GM21576 (cell line): ENCODE measurements around the gene ENAH.
A peak's percentile ranks its signal among the peaks of the same experiment; 100 is the strongest.

ENCODE experiments used
- ATAC-seq: cut with Tn5 transposase; IDR thresholded peaks from one replicate; pipeline ENCODE4 v1.9.1; 2021; ENCODE audit warnings: mild to moderate bottlenecking, moderate library complexity; ENCODE audit not compliant: unreplicated experiment

Gene ENAH

GRCh38 chr1:225508538-225509375 is 144.2 kb downstream of the ENAH start:
- ATAC-seq = no peak

GRCh38 chr1:225506727-225507126 is 146.2 kb downstream of the ENAH start:
- no peak for ATAC-seq

- no peak for ATAC-seq
Measured at GRCh38 chr1:225504776-225505175, 148.1 kb downstream of the ENAH start.

- ATAC-seq = no peak
Measured at GRCh38 chr1:225500624-225501192, 152.2 kb downstream of the ENAH start.

GRCh38 chr1:225498549-225499136 is 154.3 kb downstream of the ENAH start:
- ATAC-seq = no peak

GRCh38 chr1:225494789-225495359 is 158.0 kb downstream of the ENAH start:
- ATAC-seq = no peak

- no peak for ATAC-seq
Measured at GRCh38 chr1:225493591-225494246, 159.2 kb downstream of the ENAH start.

- no peak for ATAC-seq
Measured at GRCh38 chr1:225488676-225489075, 164.2 kb downstream of the ENAH start.

- no peak for ATAC-seq
Measured at GRCh38 chr1:225486856-225487255, 166.1 kb downstream of the ENAH start.

- no peak for ATAC-seq
Measured at GRCh38 chr1:225485991-225486530, 166.9 kb downstream of the ENAH start.

- no peak for ATAC-seq
Measured at GRCh38 chr1:225485226-225485625, 167.7 kb downstream of the ENAH start.

- no peak for ATAC-seq
Measured at GRCh38 chr1:225484657-225485214, 168.2 kb downstream of the ENAH start.

- ATAC-seq = no peak
Measured at GRCh38 chr1:225483818-225484656, 168.9 kb downstream of the ENAH start.

- no peak for ATAC-seq
Measured at GRCh38 chr1:225482421-225482950, 170.4 kb downstream of the ENAH start.

- no peak for ATAC-seq
Measured at GRCh38 chr1:225481738-225482137, 171.2 kb downstream of the ENAH start.

GRCh38 chr1:225480825-225481434 is 172.0 kb downstream of the ENAH start:
- peak; percentile 84 for ATAC-seq

- no peak for ATAC-seq
Measured at GRCh38 chr1:225479996-225480720, 172.8 kb downstream of the ENAH start.

- no peak for ATAC-seq
Measured at GRCh38 chr1:225479341-225479740, 173.6 kb downstream of the ENAH start.
